GM12878 (cell line): ENCODE data around the gene ZNF311. TPM values are rescaled to one million over a fixed set of nuclear protein-coding genes. Genes with fewer than 3 reads are reported as not detected.

Source experiments
- ATAC-seq: fragments of 200-7000 bp; cut with Tn5 transposase; 3 replicates; pipeline ENCODE4 v1.9.1; 2020; ENCODE audit warnings: mild to moderate bottlenecking, moderate library complexity
- BruUV-seq: library from RNA; stranded (reverse); fragments of 400-500 nt; replicated peaks from 2 replicates; lab custom pipeline; 2021; lab: Mats Ljungman, UMichigan
- CTCF ChIA-PET: fragments of 300-600 bp; sonication (Branson Sonifier 250); formaldehyde crosslinking; extraction: SDS; loops from one replicate; lab custom pipeline; 2021; ENCODE audit warnings: inconsistent platforms; lab: Yijun Ruan, JAX
- POLR2A ChIA-PET: fragments of 350-600 bp; formaldehyde crosslinking; extraction: SDS; loops from one replicate; lab custom pipeline; 2021; ENCODE audit warnings: inconsistent platforms; lab: Charles Lee
- RAD21 ChIA-PET: fragments of 300-600 bp; sonication (Branson Sonifier 250); formaldehyde crosslinking; loops from one replicate; lab custom pipeline; 2023; ENCODE audit warnings: antibody characterized with exemption; ENCODE audit not compliant: unreplicated experiment; lab: Charles Lee
- SMC1A ChIA-PET: fragments of 300-600 bp; sonication (Branson Sonifier 250); formaldehyde crosslinking; loops from one replicate; lab custom pipeline; 2023; ENCODE audit not compliant: unreplicated experiment, uncharacterized antibody; lab: Charles Lee
- DNase-seq: peaks from one replicate; pipeline ENCODE4 v3.0.0-alpha.2; 2011; ENCODE audit warnings: low read depth, low spot score
- FAIRE-seq: peaks from 3 replicates; lab custom pipeline; 2011; peaks lifted over from hg19 to GRCh38; lab: Jason Lieb, UNC
- H2AFZ ChIP-seq: 2 replicates; pipeline ENCODE4 v1.6.0; 2011; ENCODE audit warnings: low read depth, low read length, control low read depth; ENCODE audit not compliant: control insufficient read depth
- H3K27ac ChIP-seq: 2 replicates; pipeline ENCODE4 v1.5.1; 2011; ENCODE audit warnings: control low read depth; ENCODE audit not compliant: control insufficient read depth, insufficient read depth
- H3K27me3 ChIP-seq, 2 experiments: replicated peaks in 1 of 2; 2 replicates each; pipeline versions ENCODE4 v1.6.0 to v1.6.1; 2011; ENCODE audit warnings: low read length in 1 of 2; ENCODE audit not compliant: control insufficient read depth in 2 of 2, insufficient read depth in 2 of 2
- H3K36me3 ChIP-seq, 2 experiments: 2 replicates each; pipeline ENCODE4 v1.5.1; 2011; ENCODE audit warnings: low read length in 1 of 2; ENCODE audit not compliant: control insufficient read depth in 2 of 2, insufficient read depth in 2 of 2
- H3K4me1 ChIP-seq: 2 replicates; pipeline ENCODE4 v1.6.1; 2011; ENCODE audit warnings: mild to moderate bottlenecking, low read length, moderate library complexity, mixed read lengths; ENCODE audit not compliant: control insufficient read depth, insufficient read depth
- H3K4me2 ChIP-seq: 2 replicates; pipeline ENCODE4 v1.6.0; 2011; ENCODE audit warnings: control low read depth; ENCODE audit not compliant: control insufficient read depth, insufficient read depth
- H3K4me3 ChIP-seq: fragments of 200-600 bp; sonication (generic); 2 replicates; pipeline ENCODE4 v1.5.1; 2016
- H3K79me2 ChIP-seq: 2 replicates; pipeline ENCODE4 v1.6.0; 2011; ENCODE audit warnings: low read length; ENCODE audit not compliant: control insufficient read depth, insufficient read depth
- H3K9ac ChIP-seq: 2 replicates; pipeline ENCODE4 v1.8.0; 2011; ENCODE audit warnings: low read length, control low read depth, mixed read lengths; ENCODE audit not compliant: control insufficient read depth, insufficient read depth
- H3K9me3 ChIP-seq: replicated peaks from 3 replicates; pipeline ENCODE4 v1.5.1; 2011; ENCODE audit warnings: mild to moderate bottlenecking, low read length; ENCODE audit not compliant: control insufficient read depth, insufficient read depth
- H4K20me1 ChIP-seq: 2 replicates; pipeline ENCODE4 v1.6.0; 2011; ENCODE audit not compliant: control insufficient read depth, insufficient read depth
- IKZF1 ChIP-seq: fragments of 450-650 bp; conservative IDR thresholded peaks from 2 replicates; pipeline ENCODE4 v1.6.1; 2017; ENCODE audit warnings: antibody characterized with exemption, mild to moderate bottlenecking
- KAT2A ChIP-seq: conservative IDR thresholded peaks from 2 replicates; pipeline ENCODE4 v1.6.1; 2011; ENCODE audit warnings: low read depth, low read length; ENCODE audit not compliant: control insufficient read depth
- MTA3 ChIP-seq: IDR thresholded peaks from 2 replicates; pipeline ENCODE4 v1.6.1; 2012; ENCODE audit warnings: low read length, inconsistent platforms, borderline replicate concordance
- MYC ChIP-seq: IDR thresholded peaks from 2 replicates; pipeline ENCODE4 v1.6.1; 2011; ENCODE audit warnings: mild to moderate bottlenecking, low read length, moderate library complexity, inconsistent platforms; ENCODE audit not compliant: insufficient read depth, insufficient replicate concordance, insufficient read length, severe bottlenecking
- NKRF ChIP-seq: fragments of 450-650 bp; conservative IDR thresholded peaks from 2 replicates; pipeline ENCODE4 v1.6.1; 2017; ENCODE audit warnings: mild to moderate bottlenecking, moderate library complexity
- RCOR1 ChIP-seq: conservative IDR thresholded peaks from 2 replicates; pipeline ENCODE4 v1.6.1; 2012; ENCODE audit warnings: low read depth, low read length, improper control_type of control experiment
- SREBF1 ChIP-seq: IDR thresholded peaks from 2 replicates; pipeline ENCODE4 v1.6.1; 2012; ENCODE audit warnings: mild to moderate bottlenecking, low read length
- SRF ChIP-seq, 2 experiments: IDR thresholded peaks; 2 replicates each; pipeline ENCODE4 v1.6.1; 2011; ENCODE audit warnings: low read depth in 2 of 2, low read length in 2 of 2, mild to moderate bottlenecking in 1 of 2, moderate library complexity in 1 of 2
- ZBTB11 ChIP-seq: fragments of 450-650 bp; formaldehyde crosslinking; IDR thresholded peaks from 2 replicates; pipeline ENCODE4 v1.5.0; 2022; ENCODE audit warnings: mild to moderate bottlenecking, missing genetic modification characterization
- ZNF592 ChIP-seq: fragments of 450-650 bp; IDR thresholded peaks from 2 replicates; pipeline ENCODE4 v1.6.1; 2017; ENCODE audit warnings: mild to moderate bottlenecking, moderate library complexity
- WGBS: methylation state at CpG from one replicate; pipeline ENCODE4 v1.1.6; 2016; ENCODE audit warnings: low lambda C conversion rate; ENCODE audit not compliant: insufficient replicate concordance, insufficient coverage; ENCODE audit errors: missing lambda C conversion rate; 5-methylcytosine and 5-hydroxymethylcytosine counted together
- in situ Hi-C: fragments of 300-500 bp; cut with MboI; formaldehyde crosslinking; loops from 9 replicates; pipeline ENCODE4 v1.14.3; 2018; ENCODE audit warnings: mixed read lengths
- intact Hi-C: fragments of 100-400 bp; cut with micrococcal nuclease; formaldehyde crosslinking; loops from one replicate; pipeline ENCODE4 v1.14.2; 2022; ENCODE audit not compliant: unreplicated experiment
- polyA plus RNA-seq, 11 experiments: library from polyadenylated mRNA; depleted of rRNA in 4 of 11; unstranded in 6 of 11; stranded (reverse) in 5 of 11; fragments of >200 nt; fragmentation: Nextera tagmentation in 4 of 11; fragmentation: Illumina TruSeq in 1 of 11; extraction: Ambion mirVana in 4 of 11; extraction: Trizol in 1 of 11; gene quantifications; 1 replicate in 1 of 11; 2 replicates in 10 of 11; pipeline versions ENCODE4 v1.2.1 to v1.2.3, GENCODE V29; 2011 to 2016; ENCODE audit warnings: inconsistent platforms in 2 of 11, missing spikeins in 2 of 11, low read depth in 1 of 11
- total RNA-seq, 4 experiments: library from RNA; depleted of rRNA in 3 of 4; stranded (reverse); fragments of >200 nt in 3 of 4; fragmentation: Illumina TruSeq in 1 of 4; extraction: Trizol in 1 of 4; gene quantifications; 2 replicates each; pipeline versions ENCODE4 v1.2.1 to v1.2.3, GENCODE V29; 2013 to 2021

ZNF311 gene
- total and polyA plus RNA-seq, 10 of the 15 experiments (the other 5 are each of a cell fraction or from before 2014, with no cell fraction given): 0.07 TPM; not detected in 9

GRCh38 chr6:28981833-28982475 is 23.2 kb downstream of the ZNF311 start:
- Histone ChIP-seq H3K4me3 (peak overlapping the region; percentile 100), H3K9me3 (no peaks in the 10 kb centered on the region; the same call in 2 of the 3 replicates), H3K27me3 (no peaks in the 10 kb centered on the region), H3K27ac (no peak overlapping the region), H2AFZ (peak overlapping the region; percentile 35), H4K20me1 (no peaks in the 10 kb centered on the region), H3K4me2 (peak overlapping the region; percentile 67), H3K4me1 (peaks cover 6% of the 10 kb centered on the region; the same call in 1 of the 2 replicates), H3K36me3 (no peaks in the 10 kb centered on the region), H3K9ac (0 out of 2 replicates have a peak overlapping the region, but pooled peaks have one; percentile 28), H3K79me2 (no peaks in the 10 kb centered on the region)
- ChIA-PET SMC1A (interaction anchor here (0.7 to 3.0 kb wide), 7 partner anchors 37 to 253 kb away, joined by 3 to 17 read pairs (median 5); no protein-coding TSS in a partner anchor), RAD21 (interaction anchor here (2.4 kb wide), 1 partner anchor 144 kb away, joined by 9 read pairs; no protein-coding TSS in a partner anchor), CTCF (interaction anchor here (0.6 to 3.2 kb wide), 5 partner anchors 39 to 298 kb away, joined by 3 to 19 read pairs (median 4); no protein-coding TSS in a partner anchor), POLR2A (interaction anchor here (1.6 to 2.2 kb wide), 2 partner anchors 41 to 58 kb away, joined by 4 to 8 read pairs; no protein-coding TSS in a partner anchor)
- intact Hi-C loops: loop anchor here (1.0 to 10.0 kb wide), 6 partner anchors 29 to 147 kb away; no protein-coding TSS in a partner anchor
- BruUV-seq: no TSS peak
- in situ Hi-C loops: loop anchor here (5.0 kb wide), 1 partner anchor 40 kb away; no protein-coding TSS in a partner anchor
- peak; percentile 79 for DNase-seq
- WGBS: under 1% methylated on average over 23 of the region's 23 CpGs
- ATAC-seq: peak; percentile 77
- peak; percentile 41 for FAIRE-seq
- no peak for TF ChIP-seq ZBTB11 (CRISPR knock-in tag)
- 0 out of 2 replicates have a peak, but pooled peaks have one; percentile 8 for TF ChIP-seq ZNF592
- TF ChIP-seq IKZF1: peak; percentile 66
- no peak; the same call in 1 of the 2 replicates for TF ChIP-seq MTA3
- TF ChIP-seq KAT2A: no peak
- no peak for TF ChIP-seq RCOR1
- TF ChIP-seq SRF (IDR thresholded peaks at IDR 0.05; ENCODE audit: low read depth in 2 of 2, low read length in 2 of 2): no peak
- peak; percentile 62; the same call in 1 of the 2 replicates for TF ChIP-seq SREBF1
- TF ChIP-seq MYC: no peak
- TF ChIP-seq NKRF: 0 out of 2 replicates have a peak, but pooled peaks have one; percentile 51
